Trophoblast cell (in vitro differentiated cells and primary cell): ENCODE results near the gene GRK4.
"Not testable (repeated sequence)": the region's sequence is repeated elsewhere in the genome, so short reads cannot be mapped to it uniquely, and the experiment has no call there.

Source experiments
- DNase-seq, 2 donors: peaks; one replicate each; pipeline ENCODE4 v3.0.0-alpha.2; 2016
- H2AFZ ChIP-seq: 2 replicates; pipeline ENCODE4 v1.6.1; 2013; ENCODE audit warnings: low read length, moderate library complexity, mild to moderate bottlenecking; ENCODE audit not compliant: insufficient read depth, poor library complexity
- H2AK5ac ChIP-seq: 2 replicates; pipeline ENCODE4 v1.6.1; 2013; ENCODE audit warnings: mild to moderate bottlenecking, low read length
- H2BK120ac ChIP-seq: 2 replicates; pipeline ENCODE4 v1.6.1; 2013; ENCODE audit warnings: low read length, mild to moderate bottlenecking, moderate library complexity; ENCODE audit not compliant: insufficient read depth, poor library complexity
- H2BK12ac ChIP-seq: 2 replicates; pipeline ENCODE4 v1.6.1; 2013; ENCODE audit warnings: mild to moderate bottlenecking, low read length, moderate library complexity
- H2BK5ac ChIP-seq: 2 replicates; pipeline ENCODE4 v1.6.1; 2013; ENCODE audit warnings: low read length, low read depth, moderate library complexity, mild to moderate bottlenecking; ENCODE audit not compliant: poor library complexity
- H3K14ac ChIP-seq: 2 replicates; pipeline ENCODE4 v1.6.1; 2013; ENCODE audit warnings: mild to moderate bottlenecking, low read length
- H3K18ac ChIP-seq: 2 replicates; pipeline ENCODE4 v1.6.1; 2013; ENCODE audit warnings: mild to moderate bottlenecking, low read length
- H3K23ac ChIP-seq: 2 replicates; pipeline ENCODE4 v1.6.1; 2013; ENCODE audit warnings: low read length
- H3K27ac ChIP-seq: 2 replicates; pipeline ENCODE4 v1.5.1; 2013; ENCODE audit warnings: low read depth, mild to moderate bottlenecking, inconsistent platforms, low read length, moderate library complexity
- H3K27me3 ChIP-seq: 2 replicates; pipeline ENCODE4 v1.6.1; 2013; ENCODE audit warnings: inconsistent platforms, mild to moderate bottlenecking, low read length, moderate library complexity; ENCODE audit not compliant: insufficient read depth
- H3K36me3 ChIP-seq, 2 experiments: 1 replicate in 1 of 2; 2 replicates in 1 of 2; pipeline ENCODE4 v1.6.1; 2013; ENCODE audit warnings: low read length in 2 of 2, mild to moderate bottlenecking in 2 of 2, moderate library complexity in 1 of 2; ENCODE audit not compliant: insufficient read depth in 2 of 2, control insufficient read depth in 1 of 2
- H3K4ac ChIP-seq: 2 replicates; pipeline ENCODE4 v1.6.1; 2013; ENCODE audit warnings: low read depth, mild to moderate bottlenecking, low read length, moderate library complexity
- H3K4me1 ChIP-seq, 2 experiments: 1 replicate in 1 of 2; 2 replicates in 1 of 2; pipeline ENCODE4 v1.6.1; 2013; ENCODE audit warnings: low read length in 2 of 2, mild to moderate bottlenecking in 2 of 2, moderate library complexity in 1 of 2; ENCODE audit not compliant: insufficient read depth in 2 of 2, control insufficient read depth in 1 of 2
- H3K4me2 ChIP-seq: 2 replicates; pipeline ENCODE4 v1.6.1; 2013; ENCODE audit warnings: inconsistent platforms, mild to moderate bottlenecking, low read length, moderate library complexity
- H3K4me3 ChIP-seq: 2 replicates; pipeline ENCODE4 v1.5.1; 2013; ENCODE audit warnings: mild to moderate bottlenecking, low read depth, low read length, inconsistent platforms
- H3K79me1 ChIP-seq: one replicate; pipeline ENCODE4 v1.6.1; 2013; ENCODE audit warnings: low read length
- H3K79me2 ChIP-seq: 2 replicates; pipeline ENCODE4 v1.6.1; 2013; ENCODE audit warnings: low read length, mild to moderate bottlenecking; ENCODE audit not compliant: control insufficient read depth, insufficient read depth, poor library complexity
- H3K9ac ChIP-seq: 2 replicates; pipeline ENCODE4 v1.6.1; 2013; ENCODE audit warnings: mild to moderate bottlenecking, low read length
- H3K9me3 ChIP-seq: 2 replicates; pipeline ENCODE4 v1.6.1; 2013; ENCODE audit warnings: low read depth, mild to moderate bottlenecking, control low read depth, inconsistent platforms, low read length; ENCODE audit not compliant: insufficient read depth
- H4K12ac ChIP-seq: 2 replicates; pipeline ENCODE4 v1.6.1; 2013; ENCODE audit warnings: low read depth, mild to moderate bottlenecking, low read length, moderate library complexity
- H4K8ac ChIP-seq: 2 replicates; pipeline ENCODE4 v1.6.1; 2013; ENCODE audit warnings: low read depth, mild to moderate bottlenecking, low read length, moderate library complexity
- H4K91ac ChIP-seq: one replicate; pipeline ENCODE4 v1.6.1; 2013; ENCODE audit warnings: low read depth, mild to moderate bottlenecking, low read length, moderate library complexity
- WGBS: extraction: QIAGEN DNeasy Blood & Tissue Kit; methylation state at CpG from one replicate; pipeline ENCODE4 v1.1.7; 2013; ENCODE audit warnings: missing lambda C conversion rate; ENCODE audit not compliant: insufficient read length, insufficient coverage; ENCODE audit errors: extremely low coverage; 5-methylcytosine and 5-hydroxymethylcytosine counted together

GRK4 gene

GRCh38 chr4:2982012-2982411, 18.6 kb downstream of the GRK4 start:
- H3K36me3 ChIP-seq = no peaks in the 10 kb centered on the region
- no peak overlapping the region for H3K4me2 ChIP-seq
- H2BK120ac ChIP-seq = no peak overlapping the region
- WGBS = no CpG with 5 or more reads among the region's 4 CpGs
- no peak overlapping the region for H4K8ac ChIP-seq
- H3K79me1 ChIP-seq = no peaks in the 10 kb centered on the region
- H3K14ac ChIP-seq = no peak overlapping the region
- no peak overlapping the region for H3K4ac ChIP-seq
- no peaks in the 10 kb centered on the region for H3K79me2 ChIP-seq
- no peak overlapping the region for H2AFZ ChIP-seq
- no peak overlapping the region for H2BK5ac ChIP-seq
- no peak overlapping the region for H4K12ac ChIP-seq
- peaks cover 11% of the 10 kb centered on the region for H3K9me3 ChIP-seq
- H3K9ac ChIP-seq = no peak overlapping the region
- no peak for DNase-seq
- H3K18ac ChIP-seq = no peak overlapping the region
- no peaks in the 10 kb centered on the region for H3K27me3 ChIP-seq
- no peak overlapping the region for H3K23ac ChIP-seq
- no peak overlapping the region for H2AK5ac ChIP-seq
- no peak overlapping the region for H2BK12ac ChIP-seq
- H3K4me1 ChIP-seq = peaks cover 0 to 4% of the 10 kb centered on the region in 2 experiments
- no peak overlapping the region for H4K91ac ChIP-seq
- no peak overlapping the region for H3K4me3 ChIP-seq
- no peak overlapping the region for H3K27ac ChIP-seq

GRCh38 chr4:2983715-2984114, 20.3 kb downstream of the GRK4 start:
- no CpG with 5 or more reads among the region's 7 CpGs for WGBS

GRCh38 chr4:2991243-2991642, 27.9 kb downstream of the GRK4 start:
- Histone ChIP-seq H4K91ac (no peak overlapping the region), H3K4me3 (no peak overlapping the region)

More at GRCh38 chr4:2983715-2984114, 20.3 kb downstream of the GRK4 start:
- not testable (repeated sequence) for H2BK5ac ChIP-seq, H3K27me3 ChIP-seq, H3K4me1 ChIP-seq, H3K14ac ChIP-seq, H3K4me3 ChIP-seq, H2BK12ac ChIP-seq, H3K79me1 ChIP-seq, H3K23ac ChIP-seq, H3K27ac ChIP-seq, H4K91ac ChIP-seq, H2AK5ac ChIP-seq, H3K36me3 ChIP-seq, H3K4me2 ChIP-seq, H4K8ac ChIP-seq, H4K12ac ChIP-seq, DNase-seq, H2AFZ ChIP-seq, H3K4ac ChIP-seq, H3K18ac ChIP-seq, H3K79me2 ChIP-seq, H3K9ac ChIP-seq, H2BK120ac ChIP-seq
- peaks cover 11% of the 10 kb centered on the region for H3K9me3 ChIP-seq

GRCh38 chr4:2994917-2995316, 31.5 kb downstream of the GRK4 start:
- no peak overlapping the region for H3K4ac ChIP-seq
- H3K27ac ChIP-seq = no peak overlapping the region
- H3K9me3 ChIP-seq = no peaks in the 10 kb centered on the region
- no peaks in the 10 kb centered on the region for H3K27me3 ChIP-seq
- no peak overlapping the region for H2BK5ac ChIP-seq
- H4K91ac ChIP-seq = no peak overlapping the region
- no peak overlapping the region for H2BK120ac ChIP-seq
- no peak overlapping the region for H2AK5ac ChIP-seq
- no peaks in the 10 kb centered on the region for H3K4me1 ChIP-seq
- no peak overlapping the region for H3K14ac ChIP-seq
- no peak overlapping the region for H3K4me2 ChIP-seq
- no peak overlapping the region for H4K12ac ChIP-seq
- no peak overlapping the region for H3K18ac ChIP-seq
- H3K36me3 ChIP-seq = no peaks in the 10 kb centered on the region
- H3K79me1 ChIP-seq = no peaks in the 10 kb centered on the region
- H3K9ac ChIP-seq = no peak overlapping the region
- H4K8ac ChIP-seq = no peak overlapping the region
- no peak overlapping the region for H2AFZ ChIP-seq
- H3K79me2 ChIP-seq = no peaks in the 10 kb centered on the region
- DNase-seq = no peak
- no peak overlapping the region for H3K23ac ChIP-seq
- no CpG with 5 or more reads among the region's 4 CpGs for WGBS
- H2BK12ac ChIP-seq = no peak overlapping the region
- no peak overlapping the region for H3K4me3 ChIP-seq

More at GRCh38 chr4:2991243-2991642, 27.9 kb downstream of the GRK4 start:
- Histone ChIP-seq H3K27me3 (no peaks in the 10 kb centered on the region), H3K36me3 (no peaks in the 10 kb centered on the region), H3K79me1 (no peaks in the 10 kb centered on the region), H2BK120ac (no peak overlapping the region), H2AFZ (no peak overlapping the region), H3K4me1 (no peaks in the 10 kb centered on the region), H3K14ac (no peak overlapping the region), H3K18ac (no peak overlapping the region), H3K4ac (no peak overlapping the region), H3K4me2 (no peak overlapping the region), H3K9ac (no peak overlapping the region), H2BK12ac (no peak overlapping the region), H3K9me3 (no peaks in the 10 kb centered on the region), H4K8ac (no peak overlapping the region), H4K12ac (no peak overlapping the region), H3K27ac (no peak overlapping the region), H3K23ac (no peak overlapping the region), H2BK5ac (no peak overlapping the region), H3K79me2 (no peaks in the 10 kb centered on the region), H2AK5ac (no peak overlapping the region)
- no peak for DNase-seq
- no CpG with 5 or more reads among the region's 4 CpGs for WGBS
